SU-DHL-6 (cell line): ENCODE measurements around the gene TMCC3.

Experiments used
- H2AFZ ChIP-seq: fragments of 200-600 bp; sonication (generic); 2 replicates; pipeline ENCODE4 v1.6.1; 2014; ENCODE audit warnings: low read depth, mild to moderate bottlenecking, moderate library complexity, mixed read lengths, antibody characterized with exemption, low read length; ENCODE audit not compliant: severe bottlenecking
- H3F3A ChIP-seq: fragments of 200-600 bp; shearing (Covaris generic); 2 replicates; pipeline ENCODE4 v1.6.0; 2016; ENCODE audit warnings: antibody characterized with exemption, mild to moderate bottlenecking; ENCODE audit not compliant: insufficient read depth
- H3K27ac ChIP-seq: fragments of 200-600 bp; sonication (generic); 2 replicates; pipeline ENCODE4 v1.5.1; 2016; ENCODE audit warnings: low read depth, mild to moderate bottlenecking, low read length, moderate library complexity, mixed read lengths
- H3K27me3 ChIP-seq: fragments of 200-600 bp; sonication (generic), shearing (Covaris generic); 2 replicates; pipeline ENCODE4 v1.6.0; 2014; ENCODE audit warnings: mild to moderate bottlenecking, low read length
- H3K36me3 ChIP-seq: fragments of 200-600 bp; sonication (generic); 2 replicates; pipeline ENCODE4 v1.6.1; 2014; ENCODE audit warnings: mild to moderate bottlenecking, low read length, mixed read lengths
- H3K4me2 ChIP-seq: fragments of 300-600, 200-600 bp; shearing (Covaris generic), sonication (generic); 2 replicates; pipeline ENCODE4 v1.6.0; 2014; ENCODE audit warnings: low read length, low read depth, mild to moderate bottlenecking; ENCODE audit not compliant: poor library complexity, severe bottlenecking
- H3K4me3 ChIP-seq: fragments of 200-600 bp; sonication (generic); 2 replicates; pipeline ENCODE4 v1.5.1; 2014; ENCODE audit warnings: antibody characterized with exemption, low read length, mild to moderate bottlenecking, mixed read lengths; ENCODE audit not compliant: insufficient read depth, poor library complexity, severe bottlenecking
- H3K79me2 ChIP-seq: fragments of 200-600 bp; sonication (generic); 2 replicates; pipeline ENCODE4 v1.6.1; 2014; ENCODE audit warnings: mild to moderate bottlenecking, low read length, moderate library complexity; ENCODE audit not compliant: insufficient read depth
- H3K9ac ChIP-seq: fragments of 200-600 bp; sonication (generic); 2 replicates; pipeline ENCODE4 v1.7.0; 2014; ENCODE audit warnings: mild to moderate bottlenecking, low read length
- H3K9me2 ChIP-seq: fragments of 200-600 bp; sonication (generic); replicated peaks from 2 replicates; pipeline ENCODE4 v1.6.1; 2014; ENCODE audit warnings: low read length; ENCODE audit not compliant: insufficient read depth
- H3K9me3 ChIP-seq: fragments of 200-600 bp; sonication (generic); 2 replicates; pipeline ENCODE4 v1.6.1; 2014; ENCODE audit warnings: low read length, mixed read lengths; ENCODE audit not compliant: insufficient read depth
- H4K20me1 ChIP-seq: fragments of 200-600 bp; sonication (generic); 2 replicates; pipeline ENCODE4 v1.6.1; 2014; ENCODE audit warnings: low read depth, mild to moderate bottlenecking, antibody characterized with exemption, low read length, moderate library complexity, mixed read lengths
- EZH2phosphoT487 ChIP-seq: fragments of 200-600 bp; sonication (generic), shearing (Covaris generic); conservative IDR thresholded peaks from 2 replicates; pipeline ENCODE4 v1.6.1; 2018; ENCODE audit warnings: mild to moderate bottlenecking, antibody characterized with exemption, low read length, moderate library complexity, mixed read lengths
- TF ChIP-seq, protein P1 (sequence below): fragments of 200-600 bp; sonication (generic); IDR thresholded peaks from one replicate; pipeline ENCODE4 v1.5.1; 2017; ENCODE audit warnings: antibody characterized with exemption, mild to moderate bottlenecking, low read length, moderate library complexity; ENCODE audit not compliant: insufficient read depth, poor library complexity, severe bottlenecking

The TMCC3 gene

DNA sequence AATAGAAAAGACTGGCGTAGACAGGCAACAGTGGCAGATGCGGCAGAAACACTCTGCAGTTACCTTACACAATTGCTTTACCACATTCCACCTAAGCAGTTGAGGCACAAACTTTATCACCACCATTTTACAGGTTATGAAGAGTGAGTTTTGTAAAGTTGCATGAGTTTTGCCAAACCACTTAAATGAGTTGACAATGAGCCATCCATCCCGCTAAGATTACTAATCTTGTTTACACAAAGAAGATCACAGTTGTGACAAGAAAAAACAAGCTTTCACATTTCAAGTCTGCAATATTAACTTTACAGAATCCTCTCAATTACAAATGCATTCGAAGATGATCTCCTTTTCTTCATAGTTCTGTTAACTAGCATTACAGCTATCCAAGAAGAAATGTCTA, 1.8 kb downstream of the TMCC3 start:
- no peaks in the 10 kb centered on the region for H3K27me3 ChIP-seq
- H3F3A ChIP-seq = no peaks in the 10 kb centered on the region
- H3K27ac ChIP-seq = no peak overlapping the region
- no peak overlapping the region for H3K9ac ChIP-seq
- no peaks in the 10 kb centered on the region for H3K9me3 ChIP-seq
- H3K4me2 ChIP-seq = no peak overlapping the region
- TF ChIP-seq, protein P1, sequence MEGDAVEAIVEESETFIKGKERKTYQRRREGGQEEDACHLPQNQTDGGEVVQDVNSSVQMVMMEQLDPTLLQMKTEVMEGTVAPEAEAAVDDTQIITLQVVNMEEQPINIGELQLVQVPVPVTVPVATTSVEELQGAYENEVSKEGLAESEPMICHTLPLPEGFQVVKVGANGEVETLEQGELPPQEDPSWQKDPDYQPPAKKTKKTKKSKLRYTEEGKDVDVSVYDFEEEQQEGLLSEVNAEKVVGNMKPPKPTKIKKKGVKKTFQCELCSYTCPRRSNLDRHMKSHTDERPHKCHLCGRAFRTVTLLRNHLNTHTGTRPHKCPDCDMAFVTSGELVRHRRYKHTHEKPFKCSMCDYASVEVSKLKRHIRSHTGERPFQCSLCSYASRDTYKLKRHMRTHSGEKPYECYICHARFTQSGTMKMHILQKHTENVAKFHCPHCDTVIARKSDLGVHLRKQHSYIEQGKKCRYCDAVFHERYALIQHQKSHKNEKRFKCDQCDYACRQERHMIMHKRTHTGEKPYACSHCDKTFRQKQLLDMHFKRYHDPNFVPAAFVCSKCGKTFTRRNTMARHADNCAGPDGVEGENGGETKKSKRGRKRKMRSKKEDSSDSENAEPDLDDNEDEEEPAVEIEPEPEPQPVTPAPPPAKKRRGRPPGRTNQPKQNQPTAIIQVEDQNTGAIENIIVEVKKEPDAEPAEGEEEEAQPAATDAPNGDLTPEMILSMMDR = no peak
- no peaks in the 10 kb centered on the region for H3K36me3 ChIP-seq
- H3K9me2 ChIP-seq = no peaks in the 10 kb centered on the region
- H4K20me1 ChIP-seq = no peaks in the 10 kb centered on the region
- H2AFZ ChIP-seq = no peak overlapping the region
- H3K79me2 ChIP-seq = no peaks in the 10 kb centered on the region
- H3K4me3 ChIP-seq = no peak overlapping the region

DNA sequence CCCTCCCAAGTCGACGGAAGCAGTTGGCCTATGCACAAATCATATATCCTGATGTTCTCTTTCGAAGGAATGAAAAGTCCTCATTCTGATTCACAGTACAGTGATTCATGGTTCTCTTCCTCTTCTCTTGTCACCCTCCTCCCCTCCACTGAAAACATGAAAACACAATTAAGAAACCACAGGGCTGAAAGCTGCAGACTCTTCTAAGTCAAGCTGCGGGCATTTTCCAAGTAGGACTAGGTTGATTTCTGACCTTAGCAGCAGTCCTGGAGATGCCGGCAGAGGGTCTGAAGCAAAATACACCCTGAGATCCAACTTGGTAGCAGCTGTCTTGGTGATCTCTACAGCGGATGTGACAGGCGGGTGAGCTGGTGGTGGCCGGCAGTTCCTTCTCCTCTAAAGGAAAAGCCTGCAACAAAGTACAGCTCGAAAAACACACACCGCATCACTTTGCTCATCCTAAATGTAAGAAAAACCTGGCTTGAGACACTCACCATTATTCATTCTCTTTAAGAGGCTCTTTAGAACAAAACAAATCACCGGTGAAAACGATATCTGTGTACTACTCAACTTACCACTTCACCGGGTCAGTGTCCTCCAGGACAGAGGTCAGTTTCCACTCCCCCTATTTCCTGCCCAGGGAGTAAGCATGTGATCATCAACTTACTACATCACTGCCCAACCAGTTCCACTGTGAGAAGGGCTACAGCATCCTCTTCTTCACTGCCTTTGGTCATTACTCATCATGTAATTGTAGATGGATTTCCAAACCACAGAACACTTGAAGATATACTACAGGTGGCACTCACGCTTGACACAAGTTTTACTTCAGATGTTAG, 6.0 kb downstream of the TMCC3 start:
- H3K4me2 ChIP-seq = no peak overlapping the region
- H3K9me2 ChIP-seq = no peaks in the 10 kb centered on the region
- H3K27ac ChIP-seq = no peak overlapping the region

DNA sequence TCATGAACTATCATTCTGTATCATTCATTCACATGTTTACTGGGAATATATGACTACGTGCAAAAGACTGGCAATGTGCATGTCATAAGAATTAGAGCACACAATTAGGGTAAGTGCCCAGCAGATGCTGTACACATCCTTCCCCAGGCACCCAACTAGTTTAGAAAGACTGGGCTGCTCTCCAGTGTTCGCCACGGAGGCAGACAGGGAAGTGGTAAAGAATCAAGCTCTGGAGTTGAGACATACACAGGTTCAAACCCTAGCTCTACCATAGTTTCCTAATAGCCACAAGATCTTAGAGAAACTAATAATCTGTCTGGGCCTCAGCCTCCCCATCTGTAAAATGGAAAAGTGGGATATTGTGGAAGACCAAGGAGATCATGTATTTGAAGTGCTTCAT, 6.8 kb downstream of the TMCC3 start:
- Histone ChIP-seq H3K4me2 (no peak overlapping the region), H3K79me2 (no peaks in the 10 kb centered on the region), H3K27me3 (no peaks in the 10 kb centered on the region), H3K9me3 (no peaks in the 10 kb centered on the region), H3K27ac (no peak overlapping the region), H3K9ac (no peak overlapping the region), H3K9me2 (no peaks in the 10 kb centered on the region), H2AFZ (no peak overlapping the region), H3K4me3 (no peak overlapping the region), H4K20me1 (no peaks in the 10 kb centered on the region), H3F3A (no peaks in the 10 kb centered on the region), H3K36me3 (no peaks in the 10 kb centered on the region)
- no peak for TF ChIP-seq EZH2phosphoT487
- TF ChIP-seq, protein P1 = no peak

More for the DNA sequence above, 6.0 kb downstream of the TMCC3 start:
- Histone ChIP-seq H3K4me3 (no peak overlapping the region), H3F3A (no peaks in the 10 kb centered on the region), H3K9me3 (no peaks in the 10 kb centered on the region), H3K79me2 (no peaks in the 10 kb centered on the region), H3K9ac (no peak overlapping the region), H3K27me3 (no peaks in the 10 kb centered on the region), H2AFZ (no peak overlapping the region), H3K36me3 (no peaks in the 10 kb centered on the region), H4K20me1 (no peaks in the 10 kb centered on the region)
- no peak for TF ChIP-seq EZH2phosphoT487
- TF ChIP-seq, protein P1 = no peak
